CD4-positive, alpha-beta T cell treated with Interleukin-21 for 1 hour (primary cell): Measurements from ENCODE around the gene MAPK11.
A peak's percentile ranks its signal among the peaks of the same experiment; 100 is the strongest.

Source experiments
- DNase-seq: peaks from one replicate; pipeline ENCODE4 v3.0.0-alpha.2; 2020

The MAPK11 gene

GRCh38 chr22:50307890-50308596 lies 37.9 kb upstream of the MAPK11 start:
- no peak for DNase-seq

- DNase-seq: peak; percentile 37
Observed at GRCh38 chr22:50306753-50307749, 36.9 kb upstream of the MAPK11 start, which contains the start of gene PLXNB2. PLXNB2 (minus strand) TSS chr22:50307646; CDS start chr22:50290584, 17,062 bp downstream.

GRCh38 chr22:50305923-50306566 lies 35.9 kb upstream of the MAPK11 start:
- DNase-seq: no peak

GRCh38 chr22:50305393-50305922 lies 35.3 kb upstream of the MAPK11 start:
- DNase-seq: no peak

GRCh38 chr22:50304528-50305392 lies 34.6 kb upstream of the MAPK11 start:
- peak; percentile 17 for DNase-seq

- DNase-seq: peak; percentile 28
Observed at GRCh38 chr22:50303848-50304527, 33.8 kb upstream of the MAPK11 start.

- no peak for DNase-seq
Observed at GRCh38 chr22:50303515-50303847, 33.3 kb upstream of the MAPK11 start.

GRCh38 chr22:50302564-50302963 lies 32.4 kb upstream of the MAPK11 start:
- DNase-seq: no peak

- DNase-seq: no peak
Observed at GRCh38 chr22:50302041-50302541, 31.9 kb upstream of the MAPK11 start.

GRCh38 chr22:50301581-50301991 lies 31.4 kb upstream of the MAPK11 start:
- DNase-seq: no peak

GRCh38 chr22:50300620-50301257 lies 30.6 kb upstream of the MAPK11 start:
- no peak for DNase-seq

GRCh38 chr22:50299785-50300619 lies 29.8 kb upstream of the MAPK11 start:
- no peak for DNase-seq

- DNase-seq: no peak
Observed at GRCh38 chr22:50298937-50299784, 29.0 kb upstream of the MAPK11 start.

GRCh38 chr22:50298266-50298637 lies 28.1 kb upstream of the MAPK11 start:
- no peak for DNase-seq

- DNase-seq: no peak
Observed at GRCh38 chr22:50297510-50298265, 27.5 kb upstream of the MAPK11 start.

- no peak for DNase-seq
Observed at GRCh38 chr22:50296658-50297490, 26.7 kb upstream of the MAPK11 start.

- no peak for DNase-seq
Observed at GRCh38 chr22:50294319-50294656, 24.1 kb upstream of the MAPK11 start.
